HG02588 (cell line): ENCODE measurements around the gene FLNB.

ENCODE experiments used
- ATAC-seq: cut with Tn5 transposase; IDR thresholded peaks from one replicate; pipeline ENCODE4 v1.9.1; 2021; ENCODE audit warnings: mild to moderate bottlenecking, moderate library complexity; ENCODE audit not compliant: unreplicated experiment

The FLNB gene

GRCh38 chr3:58102390-58102750 lies 94.1 kb downstream of the FLNB start:
- no peak for ATAC-seq

GRCh38 chr3:58102976-58103451 lies 94.8 kb downstream of the FLNB start:
- ATAC-seq = no peak

- no peak for ATAC-seq
These were observed 95.9 kb downstream of the FLNB start for GRCh38 chr3:58104151-58104550.

- ATAC-seq = no peak
These were observed 96.5 kb downstream of the FLNB start for GRCh38 chr3:58104712-58105111.

- ATAC-seq = no peak
These were observed 97.0 kb downstream of the FLNB start for GRCh38 chr3:58105196-58105595.

- ATAC-seq = no peak
These were observed 97.8 kb downstream of the FLNB start for GRCh38 chr3:58106061-58106460.

GRCh38 chr3:58106640-58107039 lies 98.4 kb downstream of the FLNB start:
- no peak for ATAC-seq

- ATAC-seq = no peak
These were observed 99.4 kb downstream of the FLNB start for GRCh38 chr3:58107597-58107996.

- ATAC-seq = no peak
These were observed 101.5 kb downstream of the FLNB start for GRCh38 chr3:58109752-58110151.

- peak; percentile 67 for ATAC-seq
These were observed 103.4 kb downstream of the FLNB start for GRCh38 chr3:58111513-58112184.

- no peak for ATAC-seq
These were observed 103.9 kb downstream of the FLNB start for GRCh38 chr3:58112185-58112535.

- ATAC-seq = no peak
These were observed 107.0 kb downstream of the FLNB start for GRCh38 chr3:58115175-58115574.

GRCh38 chr3:58116161-58116955 lies 108.1 kb downstream of the FLNB start:
- ATAC-seq = peak; percentile 62

GRCh38 chr3:58116985-58117384 lies 108.8 kb downstream of the FLNB start:
- ATAC-seq = no peak

GRCh38 chr3:58117561-58118181 lies 109.4 kb downstream of the FLNB start:
- no peak for ATAC-seq

- no peak for ATAC-seq
These were observed 111.0 kb downstream of the FLNB start for GRCh38 chr3:58119186-58119585.

- ATAC-seq = no peak
These were observed 112.0 kb downstream of the FLNB start for GRCh38 chr3:58120075-58120812.

GRCh38 chr3:58121183-58121582 lies 113.0 kb downstream of the FLNB start:
- no peak for ATAC-seq

- ATAC-seq = no peak
These were observed 114.9 kb downstream of the FLNB start for GRCh38 chr3:58122936-58123700.

GRCh38 chr3:58124387-58124786 lies 116.2 kb downstream of the FLNB start:
- ATAC-seq = no peak
